ENCODE data around the gene USP7.

- TF ChIP-seq, protein P1, sequence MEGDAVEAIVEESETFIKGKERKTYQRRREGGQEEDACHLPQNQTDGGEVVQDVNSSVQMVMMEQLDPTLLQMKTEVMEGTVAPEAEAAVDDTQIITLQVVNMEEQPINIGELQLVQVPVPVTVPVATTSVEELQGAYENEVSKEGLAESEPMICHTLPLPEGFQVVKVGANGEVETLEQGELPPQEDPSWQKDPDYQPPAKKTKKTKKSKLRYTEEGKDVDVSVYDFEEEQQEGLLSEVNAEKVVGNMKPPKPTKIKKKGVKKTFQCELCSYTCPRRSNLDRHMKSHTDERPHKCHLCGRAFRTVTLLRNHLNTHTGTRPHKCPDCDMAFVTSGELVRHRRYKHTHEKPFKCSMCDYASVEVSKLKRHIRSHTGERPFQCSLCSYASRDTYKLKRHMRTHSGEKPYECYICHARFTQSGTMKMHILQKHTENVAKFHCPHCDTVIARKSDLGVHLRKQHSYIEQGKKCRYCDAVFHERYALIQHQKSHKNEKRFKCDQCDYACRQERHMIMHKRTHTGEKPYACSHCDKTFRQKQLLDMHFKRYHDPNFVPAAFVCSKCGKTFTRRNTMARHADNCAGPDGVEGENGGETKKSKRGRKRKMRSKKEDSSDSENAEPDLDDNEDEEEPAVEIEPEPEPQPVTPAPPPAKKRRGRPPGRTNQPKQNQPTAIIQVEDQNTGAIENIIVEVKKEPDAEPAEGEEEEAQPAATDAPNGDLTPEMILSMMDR (IDR thresholded peaks at IDR 0.05; ENCODE audit: low read depth, low read length, missing input control), result no peak
- TF ChIP-seq RAD21 (IDR thresholded peaks at IDR 0.05), result no peak
- TF ChIP-seq REST (IDR thresholded peaks at IDR 0.05), result no peak
- no peak for TF ChIP-seq EGR1 (IDR thresholded peaks at IDR 0.05; ENCODE audit: low read depth in 2 of 2)
- TF ChIP-seq ZBTB33 (IDR thresholded peaks at IDR 0.05), result no peak
- TF ChIP-seq FOXA1 (IDR thresholded peaks at IDR 0.05), result no peak
- no peak for TF ChIP-seq TAF1 (conservative IDR thresholded peaks at IDR 0.05)
Observed at GRCh38 chr16:8971416-8971815, 7.7 kb upstream of the USP7 start.
